HepG2 (cell line): Measurements from ENCODE around the gene SNED1. TPM values are rescaled to one million over a fixed set of nuclear protein-coding genes. Genes with fewer than 3 reads are reported as not detected.

Source experiments
- ATAC-seq: fragments of 200-7000 bp; cut with Tn5 transposase; 3 replicates; pipeline ENCODE4 v1.9.1; 2020; ENCODE audit warnings: mild to moderate bottlenecking, moderate library complexity
- BruUV-seq: library from RNA; stranded (reverse); fragments of 400-500 nt; replicated peaks from 2 replicates; lab custom pipeline; 2021; lab: Mats Ljungman, UMichigan
- CTCF ChIA-PET: fragments of 300-600 bp; formaldehyde crosslinking; extraction: SDS; loops from one replicate; lab custom pipeline; 2021; ENCODE audit warnings: low total read pairs, inconsistent platforms, low intra/inter-chr PET ratio; lab: Yijun Ruan, JAX
- POLR2A ChIA-PET: fragments of 350-600 bp; sonication (Branson Sonifier 250); formaldehyde crosslinking; loops from one replicate; lab custom pipeline; 2020; ENCODE audit warnings: antibody characterized with exemption, inconsistent platforms; lab: Yijun Ruan, JAX
- DNase-seq: peaks from one replicate; pipeline ENCODE4 v3.0.0-alpha.2; 2015; ENCODE audit warnings: low spot score
- FAIRE-seq: peaks from 3 replicates; lab custom pipeline; 2011; peaks lifted over from hg19 to GRCh38; lab: Jason Lieb, UNC
- H2AFZ ChIP-seq: one replicate; pipeline ENCODE4 v1.6.1; 2011; ENCODE audit warnings: low read length, inconsistent platforms
- H3K27ac ChIP-seq: fragments of 300-600 bp; 3 replicates; pipeline ENCODE4 v1.8.0; 2011; ENCODE audit warnings: mixed run types, mild to moderate bottlenecking, mixed read lengths, low read length, inconsistent platforms; ENCODE audit not compliant: insufficient read depth; ENCODE audit errors: extremely low read length
- H3K27me3 ChIP-seq, 2 experiments: fragments of 200-600 bp in 1 of 2; 2 replicates in 1 of 2; 3 replicates in 1 of 2; pipeline versions ENCODE4 v1.6.0 to v1.8.0; 2011; ENCODE audit warnings: low read length in 2 of 2, mild to moderate bottlenecking in 2 of 2, moderate library complexity in 2 of 2, inconsistent platforms in 1 of 2; ENCODE audit not compliant: insufficient read depth in 2 of 2, control insufficient read depth in 1 of 2
- H3K36me3 ChIP-seq, 2 experiments: fragments of 200-600 bp in 1 of 2; replicated peaks in 1 of 2; 2 replicates in 1 of 2; 3 replicates in 1 of 2; pipeline versions ENCODE4 v1.5.1 to v1.8.0; 2011; ENCODE audit warnings: low read length in 2 of 2, inconsistent platforms in 1 of 2; ENCODE audit not compliant: insufficient read depth in 2 of 2, control insufficient read depth in 1 of 2
- H3K4me1 ChIP-seq: 2 replicates; pipeline ENCODE4 v1.5.1; 2012; ENCODE audit warnings: low read length, inconsistent platforms; ENCODE audit not compliant: insufficient read depth
- H3K4me2 ChIP-seq: 2 replicates; pipeline ENCODE4 v1.6.0; 2011; ENCODE audit warnings: low read depth, low read length, inconsistent platforms
- H3K4me3 ChIP-seq, 3 experiments: fragments of 200-600 bp in 1 of 3; sonication (generic), shearing (Covaris generic) in 1 of 3; replicated peaks in 1 of 3; 2 replicates each; pipeline ENCODE4 v1.5.1; 2011 to 2016; ENCODE audit warnings: low read length in 3 of 3, inconsistent platforms in 2 of 3, low read depth in 2 of 3, mild to moderate bottlenecking in 2 of 3, control low read depth in 1 of 3, mixed read lengths in 1 of 3; ENCODE audit not compliant: insufficient read depth in 1 of 3
- H3K79me2 ChIP-seq: one replicate; pipeline ENCODE4 v1.6.1; 2011; ENCODE audit warnings: low read length, inconsistent platforms; ENCODE audit not compliant: insufficient read depth
- H3K9ac ChIP-seq: 2 replicates; pipeline ENCODE4 v1.6.0; 2011; ENCODE audit warnings: mild to moderate bottlenecking, low read depth, low read length, inconsistent platforms; ENCODE audit not compliant: insufficient read depth
- H3K9me3 ChIP-seq: 2 replicates; pipeline ENCODE4 v1.5.1; 2012; ENCODE audit warnings: mild to moderate bottlenecking, low read length
- H4K20me1 ChIP-seq: 2 replicates; pipeline ENCODE4 v1.6.0; 2011; ENCODE audit warnings: inconsistent platforms, mild to moderate bottlenecking, low read length, moderate library complexity; ENCODE audit not compliant: insufficient read depth
- MIER2 ChIP-seq: IDR thresholded peaks from 2 replicates; pipeline ENCODE4 v1.6.1; 2016; ENCODE audit warnings: missing biosample characterization, missing genetic modification reagents
- ZBTB21 ChIP-seq: sonication (generic); formaldehyde crosslinking; IDR thresholded peaks from 2 replicates; pipeline ENCODE4 v1.4.0; 2020; ENCODE audit warnings: missing genetic modification reagents
- ZBTB38 ChIP-seq: sonication (generic); formaldehyde crosslinking; IDR thresholded peaks from 2 replicates; pipeline ENCODE4 v1.5.1; 2020; ENCODE audit warnings: mild to moderate bottlenecking, missing genetic modification reagents
- ZNF446 ChIP-seq: sonication (generic); formaldehyde crosslinking; IDR thresholded peaks from 2 replicates; pipeline ENCODE4 v1.5.0; 2020; ENCODE audit warnings: mild to moderate bottlenecking, missing genetic modification reagents
- ZNF501 ChIP-seq: sonication (generic); formaldehyde crosslinking; IDR thresholded peaks from 2 replicates; pipeline ENCODE4 v1.5.1; 2020; ENCODE audit warnings: mild to moderate bottlenecking, moderate library complexity, missing genetic modification reagents
- ZNF615 ChIP-seq: sonication (generic); formaldehyde crosslinking; IDR thresholded peaks from 2 replicates; pipeline ENCODE4 v1.5.0; 2020; ENCODE audit warnings: mild to moderate bottlenecking, missing genetic modification reagents, borderline replicate concordance
- ZNF670 ChIP-seq: sonication (generic); formaldehyde crosslinking; IDR thresholded peaks from 2 replicates; pipeline ENCODE4 v1.8.0; 2022; ENCODE audit warnings: mild to moderate bottlenecking, missing genetic modification reagents, borderline replicate concordance
- ZNF709 ChIP-seq: sonication (generic); formaldehyde crosslinking; IDR thresholded peaks from 2 replicates; pipeline ENCODE4 v1.5.0; 2020; ENCODE audit warnings: mild to moderate bottlenecking, missing genetic modification reagents
- ZSCAN25 ChIP-seq: sonication (generic); formaldehyde crosslinking; IDR thresholded peaks from 2 replicates; pipeline ENCODE4 v1.8.0; 2022; ENCODE audit warnings: mild to moderate bottlenecking, missing genetic modification reagents
- WGBS: methylation state at CpG from one replicate; pipeline ENCODE4 v1.1.6; 2017; ENCODE audit warnings: low lambda C conversion rate; 5-methylcytosine and 5-hydroxymethylcytosine counted together
- in situ Hi-C: cut with HindIII; loops from 2 replicates; pipeline ENCODE4 v1.10.0; 2017; ENCODE audit warnings: low pct_unique_long_range_greater_than_20kb; ENCODE audit not compliant: extremely low pct_ligation_motif_present
- intact Hi-C: fragments of 100-400 bp; cut with micrococcal nuclease; formaldehyde crosslinking; loops from one replicate; pipeline ENCODE4 v1.10.0; 2022; ENCODE audit not compliant: unreplicated experiment
- polyA plus RNA-seq, 8 experiments: library from polyadenylated mRNA; depleted of rRNA in 3 of 8; stranded (reverse) in 7 of 8; unstranded in 1 of 8; fragments of >200 nt; fragmentation: Illumina TruSeq in 4 of 8; extraction: Trizol in 4 of 8; gene quantifications; 2 replicates each; pipeline versions ENCODE4 v1.2.1 to v1.2.3, GENCODE V29; 2011 to 2016; ENCODE audit warnings: low read depth in 4 of 8, missing spikeins in 1 of 8, mixed read lengths in 1 of 8; ENCODE audit not compliant: insufficient read depth in 1 of 8
- total RNA-seq, 5 experiments: library from RNA; depleted of rRNA; stranded (reverse); fragments of >200 nt; fragmentation: Illumina TruSeq; extraction: Trizol; gene quantifications; 2 replicates each; pipeline ENCODE4 v1.2.3, GENCODE V29; 2016; ENCODE audit warnings: low read depth in 1 of 5
- TF ChIP-seq, protein P1 (sequence below): sonication (generic); formaldehyde crosslinking; IDR thresholded peaks from 2 replicates; pipeline ENCODE4 v1.5.0; 2020; ENCODE audit warnings: mild to moderate bottlenecking, missing genetic modification reagents, borderline replicate concordance
- TF ChIP-seq, protein P2 (sequence below): sonication (generic); formaldehyde crosslinking; IDR thresholded peaks from 2 replicates; pipeline ENCODE4 v1.5.1; 2020; ENCODE audit warnings: mild to moderate bottlenecking, missing genetic modification reagents, moderate library complexity

Gene SNED1
- total and polyA plus RNA-seq, 2 of the 13 experiments (the other 11 are each of a cell fraction or from before 2014, with no cell fraction given) = 0.15 to 0.65 TPM

DNA sequence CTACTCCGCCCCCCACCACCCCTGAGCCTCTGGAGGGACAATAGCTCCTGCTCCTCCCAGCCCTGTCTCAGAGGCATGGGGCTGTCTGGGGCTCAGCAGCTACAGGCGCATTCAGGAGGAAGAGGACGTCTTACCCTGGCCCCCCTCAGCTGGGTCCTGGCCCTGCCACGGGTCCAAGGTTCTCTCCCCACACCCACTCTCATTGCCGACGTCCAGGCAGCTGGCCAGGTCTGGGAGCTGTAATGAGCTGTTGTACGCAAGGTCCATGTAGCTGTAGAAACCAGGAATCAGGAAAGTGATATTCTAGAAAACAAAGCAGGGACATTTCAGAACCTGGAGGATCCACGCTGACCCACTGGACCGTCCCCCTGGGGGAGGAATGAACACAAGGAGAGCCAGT is 137.3 kb downstream of the SNED1 start (continued):
- TF ChIP-seq, protein P1, sequence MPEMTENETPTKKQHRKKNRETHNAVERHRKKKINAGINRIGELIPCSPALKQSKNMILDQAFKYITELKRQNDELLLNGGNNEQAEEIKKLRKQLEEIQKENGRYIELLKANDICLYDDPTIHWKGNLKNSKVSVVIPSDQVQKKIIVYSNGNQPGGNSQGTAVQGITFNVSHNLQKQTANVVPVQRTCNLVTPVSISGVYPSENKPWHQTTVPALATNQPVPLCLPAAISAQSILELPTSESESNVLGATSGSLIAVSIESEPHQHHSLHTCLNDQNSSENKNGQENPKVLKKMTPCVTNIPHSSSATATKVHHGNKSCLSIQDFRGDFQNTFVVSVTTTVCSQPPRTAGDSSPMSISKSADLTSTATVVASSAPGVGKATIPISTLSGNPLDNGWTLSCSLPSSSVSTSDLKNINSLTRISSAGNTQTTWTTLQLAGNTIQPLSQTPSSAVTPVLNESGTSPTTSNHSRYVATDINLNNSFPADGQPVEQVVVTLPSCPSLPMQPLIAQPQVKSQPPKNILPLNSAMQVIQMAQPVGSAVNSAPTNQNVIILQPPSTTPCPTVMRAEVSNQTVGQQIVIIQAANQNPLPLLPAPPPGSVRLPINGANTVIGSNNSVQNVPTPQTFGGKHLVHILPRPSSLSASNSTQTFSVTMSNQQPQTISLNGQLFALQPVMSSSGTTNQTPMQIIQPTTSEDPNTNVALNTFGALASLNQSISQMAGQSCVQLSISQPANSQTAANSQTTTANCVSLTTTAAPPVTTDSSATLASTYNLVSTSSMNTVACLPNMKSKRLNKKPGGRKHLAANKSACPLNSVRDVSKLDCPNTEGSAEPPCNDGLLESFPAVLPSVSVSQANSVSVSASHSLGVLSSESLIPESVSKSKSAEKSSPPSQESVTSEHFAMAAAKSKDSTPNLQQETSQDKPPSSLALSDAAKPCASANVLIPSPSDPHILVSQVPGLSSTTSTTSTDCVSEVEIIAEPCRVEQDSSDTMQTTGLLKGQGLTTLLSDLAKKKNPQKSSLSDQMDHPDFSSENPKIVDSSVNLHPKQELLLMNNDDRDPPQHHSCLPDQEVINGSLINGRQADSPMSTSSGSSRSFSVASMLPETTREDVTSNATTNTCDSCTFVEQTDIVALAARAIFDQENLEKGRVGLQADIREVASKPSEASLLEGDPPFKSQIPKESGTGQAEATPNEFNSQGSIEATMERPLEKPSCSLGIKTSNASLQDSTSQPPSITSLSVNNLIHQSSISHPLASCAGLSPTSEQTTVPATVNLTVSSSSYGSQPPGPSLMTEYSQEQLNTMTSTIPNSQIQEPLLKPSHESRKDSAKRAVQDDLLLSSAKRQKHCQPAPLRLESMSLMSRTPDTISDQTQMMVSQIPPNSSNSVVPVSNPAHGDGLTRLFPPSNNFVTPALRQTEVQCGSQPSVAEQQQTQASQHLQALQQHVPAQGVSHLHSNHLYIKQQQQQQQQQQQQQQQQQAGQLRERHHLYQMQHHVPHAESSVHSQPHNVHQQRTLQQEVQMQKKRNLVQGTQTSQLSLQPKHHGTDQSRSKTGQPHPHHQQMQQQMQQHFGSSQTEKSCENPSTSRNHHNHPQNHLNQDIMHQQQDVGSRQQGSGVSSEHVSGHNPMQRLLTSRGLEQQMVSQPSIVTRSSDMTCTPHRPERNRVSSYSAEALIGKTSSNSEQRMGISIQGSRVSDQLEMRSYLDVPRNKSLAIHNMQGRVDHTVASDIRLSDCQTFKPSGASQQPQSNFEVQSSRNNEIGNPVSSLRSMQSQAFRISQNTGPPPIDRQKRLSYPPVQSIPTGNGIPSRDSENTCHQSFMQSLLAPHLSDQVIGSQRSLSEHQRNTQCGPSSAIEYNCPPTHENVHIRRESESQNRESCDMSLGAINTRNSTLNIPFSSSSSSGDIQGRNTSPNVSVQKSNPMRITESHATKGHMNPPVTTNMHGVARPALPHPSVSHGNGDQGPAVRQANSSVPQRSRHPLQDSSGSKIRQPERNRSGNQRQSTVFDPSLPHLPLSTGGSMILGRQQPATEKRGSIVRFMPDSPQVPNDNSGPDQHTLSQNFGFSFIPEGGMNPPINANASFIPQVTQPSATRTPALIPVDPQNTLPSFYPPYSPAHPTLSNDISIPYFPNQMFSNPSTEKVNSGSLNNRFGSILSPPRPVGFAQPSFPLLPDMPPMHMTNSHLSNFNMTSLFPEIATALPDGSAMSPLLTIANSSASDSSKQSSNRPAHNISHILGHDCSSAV = no peak
- TF ChIP-seq, all 625 proteins: peak for 45

DNA sequence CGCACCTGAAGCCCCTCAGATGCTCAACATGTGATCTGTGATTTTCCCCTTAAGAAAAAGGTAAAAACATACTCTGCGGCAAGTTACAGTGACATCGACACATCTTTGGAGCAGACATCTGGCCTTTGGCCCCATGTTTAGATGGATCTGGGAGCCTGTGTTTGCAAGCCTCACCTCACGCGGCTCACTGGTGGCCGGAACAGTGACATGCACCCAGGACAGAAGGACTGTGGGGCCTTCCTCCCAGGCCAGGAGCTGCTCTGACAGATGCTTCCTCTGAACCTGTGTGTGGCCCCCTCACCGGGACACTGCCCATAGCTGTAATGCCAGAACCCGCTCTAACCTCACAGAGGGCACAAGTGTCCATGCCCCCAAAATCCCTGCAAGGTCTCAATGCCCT is 137.8 kb downstream of the SNED1 start:
- DNase-seq = no peak
- H4K20me1 ChIP-seq = no peaks in the 10 kb centered on the region
- H2AFZ ChIP-seq = no peak overlapping the region
- H3K27me3 ChIP-seq = no peaks in the 10 kb centered on the region
- in situ Hi-C loops = no loop called here
- no TSS peak for BruUV-seq
- ATAC-seq = peak; percentile 67
- peaks cover 26% of the 10 kb centered on the region for H3K4me1 ChIP-seq
- no peak overlapping the region for H3K4me3 ChIP-seq
- ChIA-PET CTCF (no interaction called here), POLR2A (interaction anchor here (0.6 to 3.2 kb wide), 4 partner anchors 13 to 80 kb away, joined by 3 to 15 read pairs (median 5); partner anchors contain the start of genes MTERF4 and PASK)
- peak; percentile 4 for FAIRE-seq
- peaks cover 10 to 14% of the 10 kb centered on the region in 2 experiments for H3K36me3 ChIP-seq
- H3K79me2 ChIP-seq = no peaks in the 10 kb centered on the region
- WGBS = 84% methylated on average over 8 of the region's 8 CpGs
- no peaks in the 10 kb centered on the region for H3K9me3 ChIP-seq
- H3K4me2 ChIP-seq = peak overlapping the region; percentile 23; the same call in 1 of the 2 replicates
- TF ChIP-seq ZNF501 (peak; percentile 26; the same call in 1 of the 2 replicates), MIER2 (no peak), ZSCAN25 (CRISPR knock-in tag) (0 out of 2 replicates have a peak, but pooled peaks have one; percentile 7), ZBTB38 (CRISPR knock-in tag) (peak; percentile 94), ZNF709 (peak; percentile 43; the same call in 1 of the 2 replicates), ZNF670 (CRISPR knock-in tag) (0 out of 2 replicates have a peak, but pooled peaks have one; percentile 13), ZNF615 (CRISPR knock-in tag) (no peak), ZBTB21 (CRISPR knock-in tag) (no peak), ZNF446 (CRISPR knock-in tag) (peak; percentile 31; the same call in 1 of the 2 replicates)
- TF ChIP-seq, protein P2, sequence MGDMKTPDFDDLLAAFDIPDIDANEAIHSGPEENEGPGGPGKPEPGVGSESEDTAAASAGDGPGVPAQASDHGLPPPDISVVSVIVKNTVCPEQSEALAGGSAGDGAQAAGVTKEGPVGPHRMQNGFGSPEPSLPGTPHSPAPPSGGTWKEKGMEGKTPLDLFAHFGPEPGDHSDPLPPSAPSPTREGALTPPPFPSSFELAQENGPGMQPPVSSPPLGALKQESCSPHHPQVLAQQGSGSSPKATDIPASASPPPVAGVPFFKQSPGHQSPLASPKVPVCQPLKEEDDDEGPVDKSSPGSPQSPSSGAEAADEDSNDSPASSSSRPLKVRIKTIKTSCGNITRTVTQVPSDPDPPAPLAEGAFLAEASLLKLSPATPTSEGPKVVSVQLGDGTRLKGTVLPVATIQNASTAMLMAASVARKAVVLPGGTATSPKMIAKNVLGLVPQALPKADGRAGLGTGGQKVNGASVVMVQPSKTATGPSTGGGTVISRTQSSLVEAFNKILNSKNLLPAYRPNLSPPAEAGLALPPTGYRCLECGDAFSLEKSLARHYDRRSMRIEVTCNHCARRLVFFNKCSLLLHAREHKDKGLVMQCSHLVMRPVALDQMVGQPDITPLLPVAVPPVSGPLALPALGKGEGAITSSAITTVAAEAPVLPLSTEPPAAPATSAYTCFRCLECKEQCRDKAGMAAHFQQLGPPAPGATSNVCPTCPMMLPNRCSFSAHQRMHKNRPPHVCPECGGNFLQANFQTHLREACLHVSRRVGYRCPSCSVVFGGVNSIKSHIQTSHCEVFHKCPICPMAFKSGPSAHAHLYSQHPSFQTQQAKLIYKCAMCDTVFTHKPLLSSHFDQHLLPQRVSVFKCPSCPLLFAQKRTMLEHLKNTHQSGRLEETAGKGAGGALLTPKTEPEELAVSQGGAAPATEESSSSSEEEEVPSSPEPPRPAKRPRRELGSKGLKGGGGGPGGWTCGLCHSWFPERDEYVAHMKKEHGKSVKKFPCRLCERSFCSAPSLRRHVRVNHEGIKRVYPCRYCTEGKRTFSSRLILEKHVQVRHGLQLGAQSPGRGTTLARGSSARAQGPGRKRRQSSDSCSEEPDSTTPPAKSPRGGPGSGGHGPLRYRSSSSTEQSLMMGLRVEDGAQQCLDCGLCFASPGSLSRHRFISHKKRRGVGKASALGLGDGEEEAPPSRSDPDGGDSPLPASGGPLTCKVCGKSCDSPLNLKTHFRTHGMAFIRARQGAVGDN (CRISPR knock-in tag) = peak; percentile 53; the same call in 1 of the 2 replicates
- TF ChIP-seq, all 625 proteins: peak for 7
- H3K9ac ChIP-seq = peak overlapping the region; percentile 12; the same call in 1 of the 2 replicates
- intact Hi-C loops = no loop called here
- peak overlapping the region; percentile 44 for H3K27ac ChIP-seq
